ENCODE data around the gene LBHD2. TPM values are rescaled to one million over a fixed set of nuclear protein-coding genes. Genes with fewer than 3 reads are reported as not detected.

Gene LBHD2
- total and polyA plus RNA-seq, 2 of the 8 experiments (the other 6 are each of a cell fraction or from before 2014, with no cell fraction given) = not detected

DNA sequence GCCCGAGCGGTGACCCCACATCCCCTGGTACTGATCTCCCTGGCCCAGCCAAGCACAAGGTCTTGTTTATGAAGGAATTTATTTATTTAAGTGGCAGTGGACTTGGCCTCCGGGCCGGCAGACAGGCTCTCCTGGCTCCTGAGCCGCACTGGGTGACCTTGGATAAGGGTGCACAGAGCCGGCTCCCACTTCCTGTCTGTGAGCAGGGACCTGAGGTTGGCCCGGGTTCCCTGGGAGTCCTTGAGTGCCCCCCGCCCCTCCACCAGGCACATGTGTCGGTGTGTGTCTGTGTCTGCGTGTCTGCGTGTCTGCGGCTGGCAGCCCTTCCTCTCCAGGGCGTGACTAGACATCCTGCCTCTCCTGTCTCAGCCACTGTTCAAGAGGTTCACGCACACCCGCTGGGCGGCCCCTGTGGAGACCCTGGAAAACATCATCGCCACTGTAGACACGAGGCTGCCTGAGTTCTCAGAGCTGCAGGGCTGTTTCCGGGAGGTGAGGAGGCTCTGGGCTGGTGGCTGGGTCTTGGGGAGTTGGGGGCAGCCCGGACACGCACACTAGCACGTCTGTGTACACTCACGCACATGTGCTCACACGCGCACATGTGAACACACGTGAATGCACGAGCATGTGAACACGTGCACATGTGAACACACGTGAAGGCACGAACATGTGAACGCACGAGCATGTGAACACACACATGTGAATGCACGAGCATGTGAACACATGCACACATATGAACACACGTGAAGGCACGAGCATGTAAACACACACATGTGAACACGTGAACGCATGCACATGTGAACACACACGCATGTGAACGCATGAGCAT, 48.6 kb downstream of the LBHD2 start:
- Histone ChIP-seq H3K23ac (ENCODE audit: insufficient read length) (no peak overlapping the region), H2BK5ac (ENCODE audit: low read depth, low read length) (peak overlapping the region; percentile 55; the same call in 1 of the 2 replicates)
- POLR2A ChIA-PET (ENCODE audit: partially characterized antibody) = no interaction called here

More for the DNA sequence above, 48.6 kb downstream of the LBHD2 start:
- Histone ChIP-seq H3K18ac (ENCODE audit: extremely low read depth, low read length) (no peak overlapping the region), H3K27ac (ENCODE audit: low read depth, low read length) (0 out of 2 replicates have a peak overlapping the region, but pooled peaks have one; percentile 38), H3K4me2 (ENCODE audit: insufficient read depth in 1 of 2, low read depth in 2 of 2, low read length in 2 of 2) (no peak overlapping the region), H3K4me3 (ENCODE audit: extremely low read depth in 1 of 4, insufficient read depth in 2 of 4, low read depth in 3 of 4, low read length in 4 of 4) (no peak overlapping the region), H2AK5ac (ENCODE audit: low read depth, low read length) (peak overlapping the region; percentile 54; the same call in 1 of the 2 replicates), H3K79me2 (ENCODE audit: control insufficient read depth in 1 of 2, insufficient read depth in 2 of 2, low read length in 2 of 2) (no peaks in the 10 kb centered on the region), H3K14ac (ENCODE audit: insufficient read length) (no peak overlapping the region), H4K5ac (ENCODE audit: insufficient read length, low read depth, low read length) (no peak overlapping the region), H3K27me3 (replicated peaks in 1 of 4; ENCODE audit: control insufficient read depth in 3 of 4, extremely low read depth in 1 of 4, insufficient read depth in 3 of 4, low read length in 3 of 4) (peaks cover 0 to 9% (median 6%) of the 10 kb centered on the region in 4 experiments; a peak in 6 of 7 replicates), H2AFZ (ENCODE audit: low read length) (no peak overlapping the region), H2BK20ac (ENCODE audit: low read length) (no peak overlapping the region), H3K4ac (replicated peaks; ENCODE audit: insufficient read length, low read depth, low read length) (no peak overlapping the region), H3K79me1 (ENCODE audit: low read depth, low read length) (no peaks in the 10 kb centered on the region), H3K36me3 (ENCODE audit: control insufficient read depth in 2 of 4, insufficient read depth in 4 of 4, low read length in 3 of 4) (peaks cover 3 to 14% (median 7%) of the 10 kb centered on the region in 4 experiments; a peak in 6 of 8 replicates), H3K23me2 (ENCODE audit: low read depth, low read length) (peaks cover 5% of the 10 kb centered on the region; the same call in 1 of the 2 replicates), H2BK120ac (replicated peaks; ENCODE audit: low read depth, low read length) (no peak overlapping the region), H4K91ac (replicated peaks; ENCODE audit: insufficient read length, low read length) (no peak overlapping the region), H3K56ac (replicated peaks; ENCODE audit: insufficient read length, low read depth, low read length) (no peak overlapping the region), H3K4me1 (replicated peaks in 1 of 4; ENCODE audit: control insufficient read depth in 3 of 4, insufficient read depth in 4 of 4, low read length in 3 of 4) (peaks cover 0 to 4% (median 1%) of the 10 kb centered on the region in 4 experiments; a peak in 4 of 7 replicates), H2BK15ac (ENCODE audit: low read length) (no peak overlapping the region), H3K9me3 (ENCODE audit: insufficient read depth in 2 of 2, low read depth in 1 of 2, low read length in 1 of 2) (no peaks in the 10 kb centered on the region), H4K8ac (ENCODE audit: extremely low read depth, insufficient read depth, low read length) (no peak overlapping the region; the same call in 1 of the 2 replicates), H3K9ac (replicated peaks in 1 of 4; ENCODE audit: extremely low read depth in 1 of 4, low read depth in 3 of 4, low read length in 3 of 4) (no peak overlapping the region), H2BK12ac (ENCODE audit: low read depth, low read length) (no peak overlapping the region), H4K20me1 (replicated peaks in 1 of 2; ENCODE audit: control insufficient read depth in 1 of 2, insufficient read depth in 2 of 2, low read length in 2 of 2) (peaks cover 0 to 11% of the 10 kb centered on the region in 2 experiments)
- CTCF ChIA-PET (ENCODE audit: partially characterized antibody) = interaction anchor here (1.1 to 18.4 kb wide), 5 partner anchors 8 to 160 kb away, joined by 4 to 276 read pairs (median 15); partner anchors contain the start of gene TNFAIP2
- WGBS, 2 experiments (ENCODE audit: extremely low coverage in 1 of 2, insufficient coverage in 1 of 2, insufficient read length in 1 of 2, insufficient replicate concordance in 2 of 2, low coverage in 1 of 2, low lambda C conversion rate in 2 of 2, missing lambda C conversion rate in 1 of 2) = 87% methylated on average over 37 of the region's 39 CpGs; no CpG with 5 or more reads in 1 of the 2 experiments
- no peak for TF ChIP-seq TCF12 (IDR thresholded peaks at IDR 0.05; ENCODE audit: low read depth, low read length)
- no peak for TF ChIP-seq TEAD4 (IDR thresholded peaks at IDR 0.05; ENCODE audit: low read depth, low read length)
- TF ChIP-seq SUZ12 (IDR thresholded peaks at IDR 0.05; ENCODE audit: low read length) = no peak
- TF ChIP-seq POLR2AphosphoS5 (IDR thresholded peaks at IDR 0.05; ENCODE audit: low read depth, low read length) = no peak
- no peak for TF ChIP-seq POLR2A (IDR thresholded peaks at IDR 0.05; ENCODE audit: control extremely low read depth in 1 of 2, low read depth in 2 of 2, low read length in 2 of 2)
- TF ChIP-seq SAP30 (IDR thresholded peaks at IDR 0.05; ENCODE audit: insufficient read depth, insufficient replicate concordance, low read length) = no peak
- TF ChIP-seq TAF7 (optimal IDR thresholded peaks at IDR 0.05; ENCODE audit: borderline replicate concordance, low read depth, low read length) = no peak
- no peak for TF ChIP-seq MAFK (IDR thresholded peaks at IDR 0.05; ENCODE audit: low read depth, low read length)
- TF ChIP-seq HDAC2 (IDR thresholded peaks at IDR 0.05; ENCODE audit: borderline replicate concordance in 1 of 2, low read depth in 2 of 2, low read length in 2 of 2) = no peak
- DNase-seq (ENCODE audit: low read depth in 1 of 2, low spot score in 2 of 2) = no peak
- FAIRE-seq = peak; percentile 36
